Middle frontal gyrus (tissue), 1 donor: ENCODE data around the gene DHX30.
A peak's percentile ranks its signal among the peaks of the same experiment; 100 is the strongest.
"Not testable (repeated sequence)": the region's sequence is repeated elsewhere in the genome, so short reads cannot be mapped to it uniquely, and the experiment has no call there.

Experiments used
- DNase-seq: peaks from one replicate; pipeline ENCODE4 v3.0.0-alpha.2; 2015; ENCODE audit warnings: low spot score; ENCODE audit errors: extremely low spot score

DHX30 gene

DNA sequence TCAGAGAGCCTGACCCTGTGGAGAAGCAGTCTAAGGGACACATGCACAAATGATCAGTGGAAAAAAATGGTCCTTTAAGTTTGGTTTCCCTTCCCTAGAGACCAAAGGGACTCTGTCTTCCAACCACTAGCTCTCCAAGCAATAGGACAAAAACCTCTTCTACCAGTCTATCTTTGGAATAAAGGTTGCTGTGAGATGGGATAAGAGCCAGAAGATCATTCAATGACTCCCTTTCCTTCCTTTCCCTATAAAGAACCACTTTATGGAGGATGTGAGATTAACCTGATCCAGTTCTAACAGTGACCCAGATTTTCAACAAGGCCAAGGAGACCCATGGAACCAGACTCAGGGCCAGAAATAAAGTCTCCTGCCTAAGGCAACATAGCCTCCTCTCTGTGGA lies 74.8 kb downstream of the DHX30 start:
- no peak for DNase-seq

DNA sequence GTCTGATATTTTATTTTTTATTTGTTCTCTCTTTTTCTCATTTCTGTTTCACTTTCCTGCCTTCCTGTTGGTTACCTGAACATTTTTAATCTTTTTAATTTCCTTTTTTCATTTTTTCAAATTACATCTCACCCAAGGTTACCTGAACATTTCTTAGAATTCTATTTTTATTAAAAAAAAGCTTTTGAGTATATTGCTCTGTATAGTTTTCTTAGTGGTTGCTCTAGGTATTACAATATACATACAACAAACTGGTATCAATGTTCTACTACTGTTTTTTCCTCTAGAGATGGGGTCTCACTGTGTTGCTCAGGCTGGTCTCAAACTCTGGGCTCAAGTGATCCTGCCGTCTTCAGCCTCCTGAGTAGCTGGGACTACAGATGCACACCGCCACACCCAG lies 79.4 kb downstream of the DHX30 start:
- DNase-seq: no peak

DNA sequence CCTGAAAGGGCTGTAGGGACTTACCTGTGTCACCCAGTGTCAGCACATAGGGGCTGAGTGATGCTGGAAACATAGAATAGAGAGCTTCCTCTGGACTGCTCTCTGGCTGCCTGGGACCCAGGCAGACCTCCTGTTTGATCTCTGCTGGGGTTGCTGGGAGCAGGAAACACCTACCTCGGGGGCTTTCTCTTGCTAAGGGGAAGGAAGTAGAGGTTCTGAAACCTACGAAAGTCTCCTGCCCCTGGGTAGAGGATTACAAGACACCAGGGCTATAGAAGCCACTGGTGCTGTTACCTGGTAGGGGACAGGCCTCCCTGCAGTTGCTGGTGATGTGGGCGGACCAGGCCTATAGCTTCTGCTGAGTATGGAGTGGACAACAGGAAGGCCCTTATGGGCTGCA lies 81.7 kb downstream of the DHX30 start:
- DNase-seq: no peak

DNA sequence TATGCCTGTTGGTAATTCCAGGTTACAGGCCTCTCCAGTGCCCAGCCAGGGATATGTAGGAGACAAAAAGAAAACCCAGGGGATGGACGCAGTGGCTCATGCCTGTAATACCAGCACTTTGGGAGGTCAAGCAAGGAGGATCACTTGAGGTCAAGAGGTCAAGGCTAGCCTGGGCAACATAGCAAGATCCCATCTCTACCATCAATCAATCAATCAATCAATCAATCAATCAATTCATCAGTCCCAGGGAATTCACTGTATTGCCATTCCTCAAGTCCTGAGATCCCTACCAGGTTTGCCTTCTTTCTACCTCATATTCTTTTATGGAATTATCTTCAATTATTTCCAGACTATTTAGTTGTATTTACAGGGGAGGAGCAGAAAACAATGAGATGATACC lies 82.2 kb downstream of the DHX30 start:
- no peak for DNase-seq

DNA sequence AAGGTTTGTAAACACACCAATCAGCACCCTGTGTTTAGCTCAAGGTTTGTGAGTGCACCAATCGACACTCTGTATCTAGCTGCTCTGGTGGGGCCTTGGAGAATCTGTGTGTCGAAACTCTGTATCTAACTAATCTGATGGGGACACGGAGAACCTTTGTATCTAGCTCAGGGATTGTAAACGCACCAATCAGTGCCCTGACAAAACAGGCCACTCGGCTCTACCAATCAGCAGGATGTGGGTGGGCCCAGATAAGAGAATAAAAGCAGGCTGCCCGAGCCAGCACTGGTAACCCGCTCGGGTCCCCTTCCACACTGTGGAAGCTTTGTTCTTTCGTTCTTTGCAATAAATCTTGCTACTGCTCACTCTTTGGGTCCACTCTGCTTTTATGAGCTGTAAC lies 85.1 kb downstream of the DHX30 start:
- not testable (repeated sequence) for DNase-seq

DNA sequence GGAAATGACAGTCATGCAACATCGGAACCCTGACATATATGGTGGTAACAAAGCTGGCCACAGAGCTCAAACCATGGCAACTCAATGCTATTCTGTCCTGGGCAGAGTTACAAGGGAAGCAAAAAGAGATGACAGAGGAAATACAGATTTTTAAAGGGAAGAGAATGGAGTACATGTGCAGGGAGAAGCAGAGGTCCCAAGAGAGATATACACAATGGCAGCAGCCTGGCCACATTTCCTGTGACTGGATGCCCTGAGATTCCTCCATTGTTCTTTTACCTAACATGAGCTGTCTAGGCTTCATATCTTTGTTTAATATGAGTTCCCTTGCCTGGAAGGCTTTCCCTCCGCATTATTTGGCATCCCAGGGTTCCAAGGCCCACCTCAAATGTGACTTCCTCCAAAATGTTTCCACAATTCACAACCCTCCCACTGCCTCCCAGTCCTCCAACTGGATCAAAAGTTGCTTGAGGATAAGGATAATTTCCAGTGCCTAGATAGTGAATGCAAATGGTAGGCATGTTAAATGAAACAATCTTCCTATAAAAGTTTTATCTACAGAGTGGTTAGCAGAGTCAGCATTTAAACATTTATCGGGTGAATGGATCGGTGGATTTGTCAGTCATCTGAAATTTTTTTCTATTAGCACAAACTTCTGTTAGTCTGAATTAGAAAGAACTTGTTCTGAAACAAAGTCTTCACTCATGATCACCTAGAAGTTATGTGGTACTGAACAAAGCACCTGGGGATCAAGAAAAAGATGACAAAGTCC lies 86.2 kb downstream of the DHX30 start:
- no peak for DNase-seq

DNA sequence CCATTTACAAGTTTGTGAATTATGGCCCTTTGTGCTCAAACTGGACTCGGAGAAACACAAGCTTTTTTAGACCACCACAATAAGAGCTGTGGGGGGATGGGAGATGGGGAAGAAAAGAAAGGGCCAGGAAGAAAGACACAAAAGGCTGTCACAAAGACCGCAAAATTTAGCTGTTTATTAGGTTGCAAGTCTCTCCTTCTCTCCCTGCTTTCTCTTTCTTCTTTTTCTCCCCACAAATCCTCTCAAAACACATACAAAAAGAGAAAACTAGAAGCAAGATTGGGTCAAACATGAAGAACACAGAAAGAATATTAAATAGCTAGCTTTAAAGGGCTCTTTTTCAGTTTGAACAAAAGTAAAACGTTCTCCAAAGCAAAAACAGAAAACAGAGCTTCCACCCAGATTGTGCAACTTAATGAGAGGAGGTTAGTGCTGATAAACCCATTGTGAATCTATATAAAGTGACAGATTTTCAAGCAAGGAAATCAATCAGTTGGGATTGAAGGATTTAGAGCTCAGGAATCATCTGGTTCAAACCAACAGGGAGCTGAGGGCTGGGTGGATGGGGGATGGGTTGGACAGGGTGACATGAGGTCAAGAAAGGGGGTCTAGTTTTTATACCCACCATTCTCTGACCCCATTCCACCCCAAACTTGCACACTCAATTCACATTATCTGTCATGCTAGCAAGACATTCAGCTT lies 87.3 kb downstream of the DHX30 start:
- no peak for DNase-seq

DNA sequence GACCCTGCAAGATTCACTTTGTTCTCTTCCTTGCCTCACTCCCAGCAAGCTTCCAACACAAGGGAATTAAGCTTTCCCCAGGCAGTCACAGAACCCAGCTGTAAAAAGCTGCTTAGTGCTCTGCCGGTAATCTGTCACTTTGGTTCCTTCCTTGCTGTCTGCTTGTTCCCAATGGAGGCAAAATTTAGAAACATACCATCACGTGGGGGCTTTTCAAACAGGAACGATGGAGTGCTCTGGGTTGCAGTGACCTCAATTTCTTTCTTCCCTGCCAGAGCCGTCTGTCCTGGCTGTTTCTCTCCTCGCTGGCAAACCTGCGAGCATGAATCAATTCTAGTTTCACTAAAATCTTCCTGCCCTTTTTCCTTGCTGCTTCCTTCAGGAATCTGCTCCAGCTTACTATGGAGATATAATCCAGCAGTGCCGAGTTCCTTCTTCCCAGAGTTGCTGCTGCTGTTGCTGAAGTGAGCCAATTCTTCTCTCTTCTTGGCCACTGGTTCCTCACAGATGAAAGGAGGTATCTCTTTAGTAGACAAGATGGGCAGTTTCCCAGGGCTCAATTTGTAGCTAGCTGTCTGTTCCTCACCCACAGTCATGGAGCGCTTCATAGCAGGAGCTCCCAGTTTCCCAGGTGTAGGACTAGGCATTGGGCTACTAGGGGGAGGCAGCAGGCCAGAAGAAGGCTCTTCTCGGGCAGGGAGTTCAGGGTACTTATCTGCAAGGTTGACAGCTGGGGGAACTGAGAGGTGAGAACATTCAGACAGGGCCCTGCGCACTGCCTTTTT lies 88.1 kb downstream of the DHX30 start:
- peak; percentile 29 for DNase-seq

DNA sequence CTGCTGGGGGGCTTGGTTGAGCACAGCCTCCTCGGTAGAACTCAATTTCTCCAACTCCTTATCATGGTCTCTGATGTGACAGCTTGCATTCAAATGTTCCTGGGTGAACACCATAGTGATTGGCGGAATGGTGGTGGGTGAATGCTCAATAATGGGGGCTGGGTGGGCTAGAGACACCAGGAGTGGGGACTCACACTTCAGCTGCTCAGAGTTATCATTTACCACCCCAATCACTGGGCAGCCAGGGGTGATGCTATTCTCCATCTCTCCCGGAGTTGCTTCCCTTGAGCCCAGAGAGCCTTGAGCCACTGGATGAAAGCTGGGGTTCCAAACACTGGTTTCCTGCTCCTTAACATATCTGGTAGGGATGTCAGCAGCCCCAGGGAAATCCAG lies 88.7 kb downstream of the DHX30 start:
- DNase-seq: no peak

DNA sequence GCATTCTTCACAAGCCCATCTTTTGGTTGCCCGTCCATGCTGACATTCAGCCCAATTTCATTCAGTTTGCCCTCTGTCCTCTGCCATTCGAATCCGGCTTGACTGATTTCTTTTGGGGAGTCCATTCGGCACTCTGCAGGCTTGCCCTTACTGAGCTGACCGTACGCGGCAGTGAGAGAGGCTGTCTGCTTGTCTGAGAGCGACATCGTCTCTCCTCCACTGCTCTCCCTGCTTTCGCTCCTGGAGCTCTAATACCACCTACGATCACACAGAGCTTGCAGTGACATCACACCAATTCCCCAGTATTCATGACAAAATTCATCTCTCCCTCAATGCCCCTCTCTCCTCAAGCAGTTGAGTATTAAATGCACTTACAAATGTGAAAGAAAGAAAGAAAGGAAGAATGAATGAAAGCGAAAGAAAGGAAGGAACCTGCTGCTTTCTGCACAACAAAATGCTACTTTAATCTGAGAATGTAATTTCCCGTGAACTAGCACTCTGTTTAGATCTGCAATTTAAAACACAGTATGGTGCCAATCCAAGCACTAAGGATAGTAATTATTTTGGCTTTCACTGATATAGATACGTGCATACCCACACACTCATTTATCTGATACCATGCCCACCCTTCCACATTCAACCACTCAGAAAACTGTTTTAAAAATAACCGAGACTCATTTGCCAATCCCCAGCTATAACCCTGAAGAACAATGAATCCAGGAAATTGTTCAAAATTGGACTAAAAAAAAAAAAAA lies 89.5 kb downstream of the DHX30 start:
- DNase-seq: no peak

DNA sequence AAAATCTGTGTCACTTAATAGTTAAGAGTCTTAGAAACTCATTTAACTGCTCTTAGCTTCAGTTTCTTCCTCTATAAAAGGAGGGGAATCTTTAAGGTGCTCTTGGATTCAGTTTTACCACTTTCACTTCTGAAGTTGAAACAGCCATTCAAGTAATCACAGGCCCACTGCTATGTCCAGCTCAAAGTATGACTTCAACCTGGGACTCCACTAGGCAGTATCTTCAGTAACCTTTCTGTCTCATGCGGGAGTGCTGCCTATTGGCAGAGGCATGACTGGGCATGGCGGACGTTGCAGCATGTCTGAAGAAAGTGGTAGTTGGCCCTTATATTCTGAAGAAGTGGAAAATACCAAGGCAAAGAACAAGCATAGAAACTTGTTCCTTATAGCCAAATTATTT lies 92.3 kb downstream of the DHX30 start:
- no peak for DNase-seq

DNA sequence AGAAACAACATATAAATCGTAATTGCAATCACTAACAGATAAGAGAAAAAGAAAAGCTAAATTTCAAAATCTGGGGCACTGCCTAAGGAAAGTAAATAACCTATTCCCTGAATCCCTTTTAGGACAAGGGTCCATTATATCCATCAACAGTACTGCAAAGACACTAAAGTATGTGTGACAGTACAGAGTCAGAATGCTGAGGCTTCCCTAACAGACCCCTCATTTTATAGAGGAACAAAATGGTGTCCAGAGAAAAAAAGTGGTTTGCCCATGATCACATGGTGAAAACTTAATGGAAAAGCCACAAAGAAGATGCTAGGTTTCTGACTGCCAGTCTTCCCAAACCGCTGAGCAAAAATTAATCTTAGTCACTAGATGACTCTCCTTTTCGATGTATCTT lies 93.8 kb downstream of the DHX30 start:
- no peak for DNase-seq

DNA sequence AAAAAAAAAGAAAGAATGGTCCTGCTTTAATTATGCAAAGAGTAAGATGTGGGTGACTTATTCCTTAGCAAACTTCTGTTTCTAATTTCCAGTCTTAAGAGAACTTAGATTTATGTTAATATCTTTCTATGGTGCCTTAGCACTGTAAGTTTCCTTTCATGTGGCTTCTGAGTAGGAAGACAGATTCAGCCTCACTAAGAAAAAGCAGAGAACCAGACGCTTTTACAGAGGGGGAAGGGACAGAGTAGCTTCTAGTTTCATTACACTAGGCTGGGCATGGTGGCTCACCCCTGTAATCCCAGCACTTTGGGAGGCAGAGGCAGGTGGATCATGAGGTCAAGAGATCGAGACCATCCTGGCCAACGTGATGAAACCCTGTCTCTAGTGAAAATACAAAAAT lies 95.0 kb downstream of the DHX30 start:
- no peak for DNase-seq

DNA sequence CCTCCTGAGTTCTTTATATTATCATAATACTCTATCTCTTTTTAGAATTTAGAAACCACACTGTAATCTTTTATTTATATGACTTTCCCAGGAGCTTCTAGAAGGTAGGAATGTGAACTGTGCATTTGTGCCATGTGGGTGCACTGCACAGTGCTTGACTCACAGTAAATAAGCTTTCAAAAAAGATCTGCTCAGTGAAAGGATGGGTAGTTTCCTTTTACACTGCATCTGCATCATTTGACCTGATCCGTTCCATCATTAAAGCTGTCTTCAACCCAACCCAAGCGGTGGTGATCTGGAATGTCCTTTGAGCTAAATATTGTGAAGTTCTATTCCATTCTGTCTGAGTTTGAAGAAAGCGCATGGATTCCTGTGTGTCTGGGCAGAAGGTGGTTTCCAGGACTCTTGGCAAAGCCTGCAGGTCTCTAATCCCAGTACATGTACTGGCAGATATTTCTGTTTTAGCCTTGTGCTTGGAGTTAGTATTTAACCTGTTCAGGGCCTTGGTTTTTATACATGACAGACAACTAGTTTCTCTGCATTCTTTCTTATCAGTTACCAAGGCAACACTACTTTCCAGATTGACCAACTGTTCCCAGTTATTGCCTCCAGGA lies 96.7 kb downstream of the DHX30 start:
- no peak for DNase-seq
